SK-N-SH (cell line): ENCODE results near the gene PPCS. TPM values are rescaled to one million over a fixed set of nuclear protein-coding genes. Genes with fewer than 3 reads are reported as not detected.

ENCODE experiments used
- CTCF ChIA-PET: fragments of 300-600, 350-600 bp; formaldehyde crosslinking; extraction: SDS; loops from one replicate; lab custom pipeline; 2021; lab: Yijun Ruan, JAX
- POLR2A ChIA-PET: fragments of 350-600 bp; sonication (Branson Sonifier 250); formaldehyde crosslinking; extraction: SDS; loops from one replicate; lab custom pipeline; 2020; ENCODE audit warnings: antibody characterized with exemption, inconsistent platforms; lab: Yijun Ruan, JAX
- DNase-seq: peaks from one replicate; pipeline ENCODE4 v3.0.0; 2012
- H2AFZ ChIP-seq: fragments of 200-600 bp; sonication (generic); 2 replicates; pipeline ENCODE4 v1.8.1; 2016; ENCODE audit warnings: antibody characterized with exemption, mild to moderate bottlenecking, low read depth
- H3F3A ChIP-seq: fragments of 200-600 bp; sonication (generic); replicated peaks from 2 replicates; pipeline ENCODE3; 2016; ENCODE audit warnings: antibody characterized with exemption, mild to moderate bottlenecking; ENCODE audit not compliant: insufficient read depth
- H3K27ac ChIP-seq, 2 experiments: fragments of 200-500 bp in 1 of 2; fragments of 200-600 bp in 1 of 2; sonication (Bioruptor generic) in 1 of 2; sonication (generic), shearing (Covaris generic) in 1 of 2; 2 replicates each; pipeline versions ENCODE4 v1.5.1 to v1.6.1; 2014 to 2016; ENCODE audit warnings: low read depth in 2 of 2, inconsistent platforms in 1 of 2, low read length in 1 of 2, mild to moderate bottlenecking in 1 of 2, mixed read lengths in 1 of 2
- H3K27me3 ChIP-seq: fragments of 200-600 bp; sonication (generic), shearing (Covaris generic); 2 replicates; pipeline ENCODE4 v1.6.1; 2016; ENCODE audit warnings: mixed run types; ENCODE audit not compliant: insufficient read depth
- H3K36me3 ChIP-seq, 2 experiments: fragments of 200-500 bp in 1 of 2; fragments of 200-600 bp in 1 of 2; sonication (Bioruptor generic) in 1 of 2; sonication (generic) in 1 of 2; replicated peaks in 1 of 2; 2 replicates each; pipeline versions ENCODE3 to v1.5.1; 2014 to 2016; ENCODE audit warnings: low read length in 1 of 2, mild to moderate bottlenecking in 1 of 2; ENCODE audit not compliant: insufficient read depth in 2 of 2, control insufficient read depth in 1 of 2
- H3K4me1 ChIP-seq, 2 experiments: fragments of 200-500 bp in 1 of 2; fragments of 200-600 bp in 1 of 2; sonication (Bioruptor generic) in 1 of 2; sonication (generic), shearing (Covaris generic) in 1 of 2; 2 replicates each; pipeline versions ENCODE4 v1.5.1 to v1.6.1; 2014 to 2016; ENCODE audit warnings: low read depth in 1 of 2, low read length in 1 of 2, mixed run types in 1 of 2; ENCODE audit not compliant: insufficient read depth in 2 of 2, control insufficient read depth in 1 of 2
- H3K4me2 ChIP-seq: fragments of 200-600 bp; sonication (generic), shearing (Covaris generic); 2 replicates; pipeline ENCODE4 v1.6.1; 2017; ENCODE audit warnings: mixed run types
- H3K4me3 ChIP-seq, 2 experiments: fragments of 200-500 bp in 1 of 2; fragments of 200-600 bp in 1 of 2; sonication (Bioruptor generic) in 1 of 2; sonication (generic), shearing (Covaris generic) in 1 of 2; 2 replicates each; pipeline versions ENCODE4 v1.5.1 to v1.8.1; 2014 to 2016; ENCODE audit warnings: low read depth in 2 of 2, inconsistent platforms in 1 of 2, low read length in 1 of 2, mild to moderate bottlenecking in 1 of 2, mixed read lengths in 1 of 2, moderate library complexity in 1 of 2
- H3K79me2 ChIP-seq: fragments of 200-600 bp; sonication (generic); 2 replicates; pipeline ENCODE4 v1.8.1; 2017; ENCODE audit warnings: mild to moderate bottlenecking; ENCODE audit not compliant: insufficient read depth
- H3K9ac ChIP-seq: fragments of 200-600 bp; sonication (generic); 2 replicates; pipeline ENCODE4 v1.6.1; 2017; ENCODE audit warnings: mixed run types
- H3K9me2 ChIP-seq: fragments of 200-600 bp; sonication (generic); 2 replicates; pipeline ENCODE4 v1.6.1; 2017; ENCODE audit warnings: mixed run types
- H3K9me3 ChIP-seq: fragments of 200-600 bp; sonication (generic); 2 replicates; pipeline ENCODE4 v1.6.1; 2017; ENCODE audit warnings: mixed run types, mild to moderate bottlenecking, moderate library complexity
- H4K20me1 ChIP-seq: fragments of 200-600 bp; sonication (generic); 2 replicates; pipeline ENCODE4 v1.6.1; 2017; ENCODE audit warnings: mild to moderate bottlenecking, mixed run types; ENCODE audit not compliant: insufficient read depth
- CTCF ChIP-seq: fragments of 200-600 bp; sonication (generic); IDR thresholded peaks from 2 replicates; pipeline ENCODE4 v1.6.1; 2017; ENCODE audit warnings: antibody characterized with exemption, mild to moderate bottlenecking, moderate library complexity
- ELF1 ChIP-seq: IDR thresholded peaks from 2 replicates; pipeline ENCODE4 v1.4.0; 2012
- EZH2phosphoT487 ChIP-seq: fragments of 200-600 bp; sonication (generic); IDR thresholded peaks from 2 replicates; pipeline ENCODE4 v1.6.1; 2017; ENCODE audit warnings: low read depth, mixed run types, mild to moderate bottlenecking, antibody characterized with exemption, moderate library complexity, borderline replicate concordance
- FOSL2 ChIP-seq: IDR thresholded peaks from 2 replicates; pipeline ENCODE4 v1.4.0; 2012; ENCODE audit warnings: low read depth, mild to moderate bottlenecking, moderate library complexity, borderline replicate concordance
- FOXJ3 ChIP-seq: sonication (generic); formaldehyde crosslinking; IDR thresholded peaks from 2 replicates; pipeline ENCODE4 v1.5.1; 2020; ENCODE audit warnings: mild to moderate bottlenecking, missing genetic modification reagents
- FOXM1 ChIP-seq: IDR thresholded peaks from 2 replicates; pipeline ENCODE4 v1.4.0; 2012; ENCODE audit warnings: low read depth, mild to moderate bottlenecking
- GABPA ChIP-seq: IDR thresholded peaks from 2 replicates; pipeline ENCODE4 v1.4.0; 2012; ENCODE audit warnings: low read depth, mild to moderate bottlenecking
- MEF2A ChIP-seq: IDR thresholded peaks from 2 replicates; pipeline ENCODE4 v1.4.0; 2012; ENCODE audit warnings: low read depth, borderline replicate concordance
- MXI1 ChIP-seq: IDR thresholded peaks from 2 replicates; pipeline ENCODE4 v1.6.1; 2012; ENCODE audit warnings: mild to moderate bottlenecking, low read depth, low read length, improper control_type of control experiment
- PBX3 ChIP-seq: IDR thresholded peaks from 2 replicates; pipeline ENCODE4; 2012
- RCOR1 ChIP-seq: fragments of 150-350 bp; IDR thresholded peaks from 2 replicates; pipeline ENCODE4 v1.6.1; 2017; ENCODE audit warnings: antibody characterized with exemption, low read length
- REST ChIP-seq: IDR thresholded peaks from 2 replicates; pipeline ENCODE4 v1.6.1; 2012; ENCODE audit warnings: mild to moderate bottlenecking, low read depth, low read length, moderate library complexity
- RXRA ChIP-seq: IDR thresholded peaks from 2 replicates; pipeline ENCODE4 v1.4.0; 2012; ENCODE audit warnings: low read depth, mild to moderate bottlenecking, borderline replicate concordance
- SMC3 ChIP-seq: IDR thresholded peaks from 2 replicates; pipeline ENCODE4 v1.6.1; 2012; ENCODE audit warnings: low read depth, low read length, improper control_type of control experiment
- TEAD4 ChIP-seq: IDR thresholded peaks from 2 replicates; pipeline ENCODE4 v1.4.0; 2012; ENCODE audit warnings: mild to moderate bottlenecking, borderline replicate concordance; ENCODE audit not compliant: insufficient read depth
- USF1 ChIP-seq: IDR thresholded peaks from 2 replicates; pipeline ENCODE4 v1.4.0; 2012; ENCODE audit warnings: low read depth, borderline replicate concordance
- USF2 ChIP-seq: fragments of 150-350 bp; IDR thresholded peaks from 2 replicates; pipeline ENCODE4 v1.6.1; 2017; ENCODE audit warnings: antibody characterized with exemption, low read length, low read depth, borderline replicate concordance
- YY1 ChIP-seq: IDR thresholded peaks from 2 replicates; pipeline ENCODE4 v1.4.0; 2012; ENCODE audit warnings: low read depth, mild to moderate bottlenecking
- WGBS: methylation state at CpG from one replicate; pipeline ENCODE4 v1.1.6; 2017; ENCODE audit warnings: low lambda C conversion rate; 5-methylcytosine and 5-hydroxymethylcytosine counted together
- polyA plus RNA-seq, 3 experiments: library from polyadenylated mRNA; depleted of rRNA; stranded (reverse); fragments of >200 nt; gene quantifications; 2 replicates each; pipeline ENCODE4 v1.2.3, GENCODE V29; 2012

Gene PPCS
- polyA plus RNA-seq, 1 of the 3 experiments (the other 2 are of a cell fraction): 40.0 TPM

GRCh38 chr1:42453386-42453785 is 3.0 kb upstream of the PPCS start:
- ChIA-PET POLR2A (no interaction called here), CTCF (no interaction called here)
- H2AFZ ChIP-seq: no peak overlapping the region
- no peak overlapping the region for H3K9ac ChIP-seq
- H4K20me1 ChIP-seq: no peaks in the 10 kb centered on the region
- H3K36me3 ChIP-seq: peaks cover 4 to 6% of the 10 kb centered on the region in 2 experiments
- no peaks in the 10 kb centered on the region for H3K9me3 ChIP-seq
- DNase-seq: no peak
- 79% methylated on average over 4 of the region's 4 CpGs for WGBS
- peaks cover 10% of the 10 kb centered on the region; the same call in 1 of the 2 replicates for H3K79me2 ChIP-seq
- H3K4me1 ChIP-seq: peaks cover 6 to 14% of the 10 kb centered on the region in 2 experiments; a peak in 2 of 4 replicates
- no peaks in the 10 kb centered on the region for H3K27me3 ChIP-seq
- H3F3A ChIP-seq: peaks cover 4% of the 10 kb centered on the region
- H3K4me3 ChIP-seq: no peak overlapping the region
- H3K4me2 ChIP-seq: no peak overlapping the region
- no peak overlapping the region for H3K27ac ChIP-seq
- no peaks in the 10 kb centered on the region for H3K9me2 ChIP-seq
- TF ChIP-seq RCOR1 (no peak), MEF2A (no peak), YY1 (no peak), SMC3 (no peak), REST (no peak), FOXM1 (no peak), RXRA (no peak), EZH2phosphoT487 (no peak), CTCF (no peak), USF2 (no peak), GABPA (no peak), TEAD4 (no peak), USF1 (no peak), PBX3 (no peak), ELF1 (no peak), FOXJ3 (no peak), MXI1 (no peak), FOSL2 (no peak)
